Activated CD4-positive, CD25-positive, alpha-beta regulatory T cell treated with anti-CD3 and anti-CD28 coated beads, Interleukin-2, amount 50 U/mL, for 16 hours (primary cell): ENCODE measurements around the gene PTPRN2.

Source experiments
- DNase-seq: peaks from one replicate; pipeline ENCODE4 v3.0.0-alpha.2; 2020; ENCODE audit warnings: low read depth, low spot score

The PTPRN2 gene

DNA sequence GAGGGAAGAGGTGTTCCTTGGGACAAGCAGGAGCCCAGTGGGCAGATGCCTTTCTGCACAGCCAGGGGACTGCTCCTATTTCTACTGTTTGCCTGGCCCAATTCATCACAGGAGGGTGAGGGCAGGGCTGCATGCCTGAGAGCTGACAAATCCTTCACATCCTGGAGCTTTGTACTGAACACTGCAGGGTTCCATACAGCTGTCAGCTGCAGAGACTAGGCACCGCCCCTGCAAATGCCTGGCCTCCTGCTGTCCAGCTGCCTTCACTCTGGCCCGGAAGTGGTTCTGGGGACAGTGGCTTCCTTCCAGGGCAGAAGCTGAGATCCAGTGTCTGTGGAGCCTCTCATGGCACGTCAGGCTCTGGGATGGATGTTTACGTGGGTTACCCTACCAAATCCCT lies 780.1 kb downstream of the PTPRN2 start:
- no peak for DNase-seq

- no peak for DNase-seq
These were observed 780.9 kb downstream of the PTPRN2 start for GRCh38 chr7:157806711-157807110.

DNA sequence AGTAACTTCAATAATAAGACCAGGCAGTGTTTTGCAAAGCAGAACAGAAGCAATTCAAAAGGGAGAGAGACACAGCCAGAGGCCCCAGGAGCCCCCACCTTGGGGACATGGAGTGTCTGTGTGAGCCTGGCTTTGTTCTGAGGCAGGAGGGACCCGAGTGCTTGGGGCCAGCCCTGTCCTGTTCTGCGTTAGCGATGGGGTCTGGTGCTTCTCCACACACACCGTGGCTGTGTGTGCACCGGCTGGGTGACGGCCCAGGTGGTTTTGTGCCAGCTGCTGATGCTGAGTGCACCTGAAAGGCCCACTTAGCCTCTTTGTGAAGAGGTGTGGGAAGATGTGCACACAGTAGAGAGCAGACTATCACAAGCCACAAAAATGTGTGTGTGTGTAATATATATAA lies 781.9 kb downstream of the PTPRN2 start:
- no peak for DNase-seq

GRCh38 chr7:157803906-157804305 lies 783.7 kb downstream of the PTPRN2 start:
- no peak for DNase-seq

- no peak for DNase-seq
These were observed 785.5 kb downstream of the PTPRN2 start for GRCh38 chr7:157801971-157802675.

- no peak for DNase-seq
These were observed 786.5 kb downstream of the PTPRN2 start for GRCh38 chr7:157801113-157801512.

DNA sequence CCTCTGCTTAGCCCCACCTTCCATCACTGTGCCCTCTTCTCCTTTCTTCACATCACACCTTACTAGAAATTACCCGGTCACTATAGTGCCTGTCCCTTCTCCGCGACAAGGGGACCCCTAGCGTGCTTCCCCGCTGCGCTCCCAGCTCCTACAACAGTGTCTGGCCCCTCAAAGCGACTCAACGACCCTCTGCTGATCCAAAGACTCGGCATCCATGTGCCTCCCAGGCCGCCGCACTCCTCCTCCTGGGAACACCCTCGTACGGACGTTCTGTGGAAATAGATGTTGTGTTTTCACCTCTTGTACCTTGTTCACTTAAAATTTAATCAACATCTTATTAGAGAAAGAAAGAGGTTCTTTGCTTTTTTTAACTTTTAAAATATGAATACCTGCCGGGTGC lies 787.3 kb downstream of the PTPRN2 start:
- DNase-seq: no peak

DNA sequence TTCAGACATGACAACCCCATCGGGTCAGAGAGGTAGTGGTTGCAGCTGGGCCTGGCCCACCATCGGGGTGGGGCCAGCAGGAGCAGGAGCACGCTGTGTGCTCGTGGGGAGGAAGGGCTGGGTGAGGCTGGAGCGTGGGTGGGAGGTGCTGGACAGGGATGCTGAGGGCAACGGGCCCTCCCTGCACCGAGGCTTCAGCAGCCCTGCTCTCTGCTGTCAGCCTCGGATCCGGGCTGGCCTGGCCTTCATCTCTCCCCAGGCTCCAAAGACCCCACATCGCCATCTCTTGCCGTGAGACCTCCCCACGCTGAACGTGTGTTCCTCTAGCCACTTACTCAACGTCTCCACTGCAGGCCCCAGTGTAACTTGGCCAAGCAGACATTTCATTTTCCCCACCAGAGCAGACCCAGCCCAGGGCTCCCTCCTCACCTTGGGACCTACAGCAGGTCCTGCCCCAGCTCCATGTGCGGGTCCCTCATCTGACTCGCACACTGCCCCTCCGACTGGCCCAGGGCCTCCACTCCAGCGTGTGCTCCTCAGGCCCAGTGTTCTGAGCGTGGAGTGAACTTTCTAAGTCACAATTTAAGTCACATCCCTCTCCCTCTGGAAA lies 788.4 kb downstream of the PTPRN2 start:
- no peak for DNase-seq

DNA sequence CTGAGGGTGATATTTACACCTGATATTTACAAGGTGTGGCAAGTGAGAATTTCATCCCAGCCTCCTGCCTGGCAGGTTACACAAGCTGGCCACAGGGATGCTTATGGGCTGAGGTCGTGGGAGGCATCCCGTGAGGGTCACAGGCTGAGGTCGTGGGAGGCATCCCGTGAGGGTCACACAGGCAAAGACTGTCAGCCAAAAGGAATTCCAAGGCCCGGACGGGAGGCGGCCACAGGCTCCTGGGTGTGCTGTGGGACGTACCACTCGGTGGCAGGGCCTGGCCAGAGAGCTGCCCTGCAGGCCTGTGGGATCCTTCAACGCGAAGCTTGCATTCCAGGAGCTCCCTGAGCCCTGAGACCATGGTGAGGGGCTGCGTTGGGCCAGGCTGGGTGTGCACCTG lies 790.3 kb downstream of the PTPRN2 start:
- DNase-seq: no peak

- no peak for DNase-seq
These were observed 790.8 kb downstream of the PTPRN2 start for GRCh38 chr7:157796846-157797245.

DNA sequence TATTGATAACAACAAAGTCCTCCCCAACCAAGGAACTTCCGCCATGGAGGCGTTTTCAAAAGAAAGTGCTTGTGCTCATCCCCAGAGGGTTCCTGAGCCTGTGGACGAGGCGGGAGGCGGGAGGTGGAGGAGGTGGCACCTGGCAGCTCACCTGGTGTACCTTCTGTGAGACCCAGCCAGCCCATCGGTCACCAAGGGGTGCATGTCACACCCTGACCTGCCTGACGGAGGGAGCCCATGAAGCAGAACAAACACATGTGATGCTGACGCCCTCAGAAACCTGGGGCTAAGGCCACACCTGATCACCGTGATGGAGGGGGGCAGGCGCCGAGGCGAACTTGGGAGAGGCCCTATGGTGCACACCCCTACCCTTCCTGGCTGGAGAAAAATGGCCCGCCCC lies 792.0 kb downstream of the PTPRN2 start:
- no peak for DNase-seq

DNA sequence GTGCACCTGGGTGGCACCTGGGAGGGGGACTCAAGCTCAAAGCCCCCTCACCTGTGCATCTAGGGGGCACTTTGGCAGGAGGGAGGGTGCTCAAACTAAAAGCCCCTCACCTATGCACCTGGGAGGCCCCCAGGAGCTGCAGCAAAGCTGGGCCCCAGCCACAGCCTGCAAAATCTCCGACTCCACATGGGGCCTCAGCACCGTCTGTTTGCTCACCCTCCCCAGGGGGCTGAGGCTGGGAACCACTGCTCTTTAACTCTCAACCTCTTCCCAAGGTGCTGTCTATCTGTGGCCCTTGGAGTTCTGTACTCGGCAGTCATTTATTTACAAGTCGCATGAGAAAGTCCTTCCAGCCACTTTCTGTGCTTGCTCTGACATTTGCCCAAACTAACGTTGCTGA lies 792.4 kb downstream of the PTPRN2 start:
- no peak for DNase-seq

DNA sequence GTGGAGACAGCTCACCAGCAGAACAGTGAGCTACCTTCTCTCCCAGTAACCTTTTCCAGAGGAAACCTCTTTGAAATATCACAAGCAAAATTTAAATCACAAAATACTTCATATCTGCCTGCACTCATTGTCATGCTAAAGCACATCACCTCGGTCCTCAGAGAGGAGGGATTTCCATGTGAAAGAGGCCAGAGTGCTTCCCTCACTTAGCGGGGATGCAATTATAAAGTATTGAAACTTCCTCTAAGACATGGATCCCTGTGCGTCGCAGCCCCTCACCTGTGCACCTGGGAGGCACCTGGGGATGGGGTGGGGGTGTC lies 792.9 kb downstream of the PTPRN2 start:
- no peak for DNase-seq

GRCh38 chr7:157793973-157794745 lies 793.5 kb downstream of the PTPRN2 start:
- no peak for DNase-seq

DNA sequence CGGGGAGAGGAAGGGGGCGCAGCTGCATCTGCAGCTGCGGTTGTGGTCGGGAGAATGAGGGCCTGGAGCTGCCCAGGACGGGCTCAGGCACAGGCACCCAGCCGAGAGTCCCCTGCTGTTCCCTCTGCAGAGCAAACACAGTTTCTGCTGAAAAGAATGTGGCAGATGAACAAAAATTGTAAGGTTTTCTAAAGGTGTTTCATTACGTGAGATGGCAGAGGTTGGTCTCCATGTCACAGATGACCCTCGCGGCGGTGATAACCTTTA lies 794.6 kb downstream of the PTPRN2 start:
- no peak for DNase-seq

- DNase-seq: no peak
These were observed 795.2 kb downstream of the PTPRN2 start for GRCh38 chr7:157792241-157793086.

GRCh38 chr7:157791666-157792065 lies 796.0 kb downstream of the PTPRN2 start:
- DNase-seq: no peak

DNA sequence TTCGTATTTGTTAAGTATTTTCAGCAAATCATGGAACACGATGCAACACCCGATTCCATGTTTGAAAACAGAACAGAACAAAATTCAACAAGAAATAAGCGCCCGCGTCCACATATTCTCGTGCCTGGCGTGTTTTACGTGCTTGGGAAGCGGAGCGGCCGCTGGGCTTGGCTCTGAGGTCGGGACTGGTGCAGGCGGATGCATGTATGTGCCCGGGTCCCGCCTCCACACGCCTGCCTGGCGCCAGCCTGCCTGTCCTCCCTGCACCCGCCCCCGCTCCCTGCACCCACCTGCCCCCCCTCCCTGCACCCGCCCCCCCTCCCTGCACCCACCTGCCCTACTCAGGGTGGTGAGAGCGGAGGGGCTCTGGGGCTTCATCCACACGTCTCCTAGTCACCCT lies 796.4 kb downstream of the PTPRN2 start:
- no peak for DNase-seq

GRCh38 chr7:157789942-157790341 lies 797.7 kb downstream of the PTPRN2 start:
- DNase-seq: no peak

- no peak for DNase-seq
These were observed 798.5 kb downstream of the PTPRN2 start for GRCh38 chr7:157789094-157789493.

GRCh38 chr7:157788573-157788972 lies 799.0 kb downstream of the PTPRN2 start:
- DNase-seq: no peak

DNA sequence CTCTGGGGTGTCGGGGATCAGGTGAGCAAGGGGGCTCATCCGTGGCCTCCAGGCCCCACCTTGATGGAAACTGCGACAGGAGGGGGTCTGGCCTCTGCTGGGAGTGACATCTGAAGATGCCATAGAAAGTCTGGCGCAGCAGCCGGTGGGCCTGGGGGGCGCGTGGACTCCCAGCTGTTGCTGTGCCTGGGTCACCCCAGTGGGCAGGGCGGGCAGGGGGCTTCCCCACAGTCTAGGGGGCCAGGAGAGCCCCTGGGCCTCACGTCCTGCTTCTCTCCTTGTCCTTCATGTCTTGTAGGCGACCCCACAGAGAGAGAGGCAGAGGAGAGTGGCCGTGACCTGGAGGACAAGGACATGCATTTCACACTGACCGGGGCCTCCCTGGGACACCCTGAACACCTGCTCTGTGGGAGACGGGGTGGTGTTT lies 800.3 kb downstream of the PTPRN2 start:
- DNase-seq: no peak
